Cardiac muscle cell (in vitro differentiated cells and primary cell): ENCODE data around the gene CCDC157. TPM values are rescaled to one million over a fixed set of nuclear protein-coding genes. Genes with fewer than 3 reads are reported as not detected.

Experiments
- DNase-seq, 2 donors: peaks; one replicate each; pipeline versions ENCODE4 v3.0.0 to v3.0.0-alpha.2; 2010 to 2017; ENCODE audit warnings: low read depth in 1 of 2, low spot score in 1 of 2
- H3K27ac ChIP-seq: fragments of 200-600 bp; sonication (generic); 2 replicates; pipeline ENCODE4 v1.5.1; 2016
- H3K27me3 ChIP-seq: fragments of 200-600 bp; sonication (generic); 2 replicates; pipeline ENCODE4 v1.6.0; 2016; ENCODE audit warnings: control low read depth
- H3K36me3 ChIP-seq: fragments of 200-600 bp; sonication (generic); 2 replicates; pipeline ENCODE4 v1.5.1; 2016; ENCODE audit warnings: control low read depth
- H3K4me1 ChIP-seq: fragments of 200-600 bp; sonication (generic); 2 replicates; pipeline ENCODE4 v1.8.1; 2017; ENCODE audit warnings: low read depth, mild to moderate bottlenecking, mixed run types
- H3K4me3 ChIP-seq: fragments of 200-600 bp; sonication (generic); 2 replicates; pipeline ENCODE4 v1.5.1; 2016; ENCODE audit warnings: mild to moderate bottlenecking
- H3K9me3 ChIP-seq: fragments of 200-600 bp; sonication (generic); 2 replicates; pipeline ENCODE4 v1.5.1; 2017; ENCODE audit warnings: low read depth, mild to moderate bottlenecking, control low read depth
- polyA plus RNA-seq: library from polyadenylated mRNA; unstranded; fragments of >200 nt; fragmentation: Nextera tagmentation; extraction: Ambion mirVana; gene quantifications from 2 replicates; pipeline ENCODE4 v1.2.1, GENCODE V29; 2016
- total RNA-seq: library from RNA; depleted of rRNA; stranded (reverse); fragments of >200 nt; gene quantifications from 2 replicates; pipeline ENCODE4 v1.2.3, GENCODE V29; 2016
- TF ChIP-seq, protein P1 (sequence below): IDR thresholded peaks from 2 replicates; pipeline ENCODE4 v1.5.1; 2012; ENCODE audit warnings: low read depth, mild to moderate bottlenecking, low read length

CCDC157 gene
- total and polyA plus RNA-seq, 2 experiments from 2014 or later, result 7.1 to 8.7 TPM

DNA sequence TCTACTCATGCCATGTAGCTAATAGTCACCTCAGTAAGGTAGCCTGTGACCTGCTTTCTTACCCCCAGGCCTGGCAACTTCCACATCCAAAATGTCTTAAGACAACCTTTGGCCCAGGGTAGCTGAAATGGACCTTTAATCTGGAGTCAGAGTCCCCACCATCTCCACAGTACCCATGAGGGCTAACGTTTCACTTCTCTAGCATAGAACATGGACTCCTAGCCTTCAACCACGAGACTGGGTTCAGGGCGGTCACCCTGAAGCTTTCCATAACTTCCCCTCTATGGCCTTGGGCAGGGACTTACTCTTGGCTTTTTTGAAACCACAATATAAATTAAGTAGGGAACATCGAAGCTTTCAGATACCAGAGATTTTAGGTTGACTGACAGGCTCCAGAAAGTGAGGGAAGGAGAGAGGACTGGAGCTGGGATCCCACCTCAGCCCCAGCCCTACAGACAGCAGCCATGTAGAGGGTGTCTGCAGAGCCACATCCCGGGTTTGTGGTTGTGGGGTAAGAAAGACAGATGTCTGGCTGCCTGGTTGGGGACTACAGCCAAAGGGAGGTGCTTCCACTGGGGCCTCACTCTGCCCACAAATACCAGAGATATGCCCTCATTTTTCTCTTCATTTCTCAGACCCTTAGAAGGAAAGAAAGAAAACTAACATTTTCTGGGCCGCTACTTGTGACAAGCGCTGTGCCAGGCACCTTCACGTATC, 32.6 kb upstream of the CCDC157 start:
- H3K27me3 ChIP-seq, result no peaks in the 10 kb centered on the region
- no peak overlapping the region for H3K4me3 ChIP-seq
- no peaks in the 10 kb centered on the region for H3K36me3 ChIP-seq
- no peak overlapping the region for H3K27ac ChIP-seq
- DNase-seq, result peak in 1 of 2 donors; percentile 51
- no peaks in the 10 kb centered on the region for H3K9me3 ChIP-seq
- peaks cover 12% of the 10 kb centered on the region for H3K4me1 ChIP-seq
- TF ChIP-seq, protein P1, sequence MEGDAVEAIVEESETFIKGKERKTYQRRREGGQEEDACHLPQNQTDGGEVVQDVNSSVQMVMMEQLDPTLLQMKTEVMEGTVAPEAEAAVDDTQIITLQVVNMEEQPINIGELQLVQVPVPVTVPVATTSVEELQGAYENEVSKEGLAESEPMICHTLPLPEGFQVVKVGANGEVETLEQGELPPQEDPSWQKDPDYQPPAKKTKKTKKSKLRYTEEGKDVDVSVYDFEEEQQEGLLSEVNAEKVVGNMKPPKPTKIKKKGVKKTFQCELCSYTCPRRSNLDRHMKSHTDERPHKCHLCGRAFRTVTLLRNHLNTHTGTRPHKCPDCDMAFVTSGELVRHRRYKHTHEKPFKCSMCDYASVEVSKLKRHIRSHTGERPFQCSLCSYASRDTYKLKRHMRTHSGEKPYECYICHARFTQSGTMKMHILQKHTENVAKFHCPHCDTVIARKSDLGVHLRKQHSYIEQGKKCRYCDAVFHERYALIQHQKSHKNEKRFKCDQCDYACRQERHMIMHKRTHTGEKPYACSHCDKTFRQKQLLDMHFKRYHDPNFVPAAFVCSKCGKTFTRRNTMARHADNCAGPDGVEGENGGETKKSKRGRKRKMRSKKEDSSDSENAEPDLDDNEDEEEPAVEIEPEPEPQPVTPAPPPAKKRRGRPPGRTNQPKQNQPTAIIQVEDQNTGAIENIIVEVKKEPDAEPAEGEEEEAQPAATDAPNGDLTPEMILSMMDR, result no peak

DNA sequence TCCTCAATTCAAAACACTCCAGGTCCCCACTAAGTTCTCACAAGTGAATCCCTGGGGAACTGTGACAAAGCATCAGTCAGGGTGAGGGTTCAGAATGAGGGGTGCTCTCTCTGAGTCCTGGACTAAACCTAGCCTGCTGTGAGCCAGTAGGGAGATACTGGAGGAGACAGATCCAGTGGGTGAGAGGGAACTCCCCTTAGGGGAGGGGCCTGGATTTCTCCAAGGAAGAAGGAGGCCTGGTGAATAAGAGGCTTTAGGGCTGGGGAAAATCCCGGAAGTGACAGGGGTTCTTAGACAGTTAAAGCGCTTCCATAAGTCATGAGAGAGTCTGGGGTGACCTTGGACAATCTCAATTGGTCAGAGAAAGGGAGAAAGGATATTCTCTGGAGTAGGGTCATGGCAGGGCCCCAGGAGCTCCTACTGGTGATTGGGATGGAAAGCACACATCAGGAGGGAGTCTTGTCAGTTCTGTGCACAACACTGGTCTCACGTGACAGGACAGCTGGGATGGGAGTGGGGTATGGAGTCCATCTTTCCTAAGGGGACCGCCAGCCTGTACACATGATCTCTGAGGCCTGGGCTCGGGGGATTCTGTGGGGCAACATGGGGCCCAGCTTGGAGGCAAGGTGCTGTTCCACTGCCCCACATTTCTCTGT, 31.6 kb upstream of the CCDC157 start:
- Histone ChIP-seq H3K4me3 (peak overlapping the region; percentile 79), H3K36me3 (no peaks in the 10 kb centered on the region), H3K27ac (peak overlapping the region; percentile 9), H3K27me3 (no peaks in the 10 kb centered on the region), H3K4me1 (peaks cover 12% of the 10 kb centered on the region), H3K9me3 (no peaks in the 10 kb centered on the region)
- peak; percentile 6 to 85 for DNase-seq
- TF ChIP-seq, protein P1, result no peak

DNA sequence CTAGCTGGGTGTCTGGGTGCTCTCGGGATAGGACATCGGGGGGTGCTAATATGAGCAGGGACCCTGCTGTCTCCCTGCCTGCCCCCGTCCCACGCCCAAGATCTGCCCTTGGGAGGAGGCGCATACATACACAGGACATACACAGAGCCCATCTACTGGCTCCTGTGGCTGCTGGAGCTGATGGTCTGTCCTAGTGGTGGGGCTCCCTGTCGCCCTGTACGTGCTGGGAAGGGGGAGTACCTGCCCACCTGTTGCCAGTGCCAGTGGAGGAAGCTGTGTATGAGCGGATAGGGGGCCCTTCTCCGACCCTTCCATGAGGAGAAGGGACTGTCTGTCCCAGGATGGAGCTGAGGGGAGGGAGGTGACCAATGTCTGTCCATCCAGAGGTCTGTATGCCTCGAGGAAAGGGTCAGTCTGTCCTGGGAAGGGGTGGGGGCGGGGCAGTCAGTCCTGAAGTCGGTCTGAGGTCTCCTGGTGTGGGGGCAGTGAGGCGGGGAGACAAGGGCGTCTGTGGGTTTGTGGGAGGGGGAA, 31.0 kb upstream of the CCDC157 start:
- TF ChIP-seq, protein P1, result no peak
- H3K27ac ChIP-seq, result peak overlapping the region; percentile 9
- H3K27me3 ChIP-seq, result no peaks in the 10 kb centered on the region
- no peaks in the 10 kb centered on the region for H3K9me3 ChIP-seq
- peak overlapping the region; percentile 79 for H3K4me3 ChIP-seq
- H3K36me3 ChIP-seq, result no peaks in the 10 kb centered on the region
- DNase-seq, result no peak
- peaks cover 12% of the 10 kb centered on the region for H3K4me1 ChIP-seq

DNA sequence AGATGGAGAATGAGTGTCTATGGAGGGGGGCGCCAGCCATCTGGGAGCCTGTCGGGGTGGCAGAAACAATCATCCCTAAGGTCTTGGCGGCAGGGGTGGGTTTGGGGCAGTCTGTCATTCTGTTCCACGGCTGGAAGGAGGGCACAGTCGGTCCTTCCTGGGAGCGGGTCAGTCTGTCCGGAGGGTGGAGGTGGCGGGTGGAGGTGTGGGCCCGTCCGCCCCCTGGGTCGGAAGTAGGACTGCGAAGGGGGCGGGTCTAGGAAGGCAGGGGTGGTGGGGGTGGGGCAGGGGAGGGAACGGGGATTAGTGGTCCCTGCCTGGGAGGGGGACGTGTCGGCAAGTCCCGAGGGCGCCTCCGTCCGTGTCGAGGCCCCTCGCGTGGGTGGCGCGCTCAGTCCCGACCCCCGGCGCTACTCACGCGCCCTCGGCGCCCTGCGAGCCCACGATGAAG, 30.5 kb upstream of the CCDC157 start:
- Histone ChIP-seq H3K36me3 (no peaks in the 10 kb centered on the region), H3K4me1 (peaks cover 12% of the 10 kb centered on the region), H3K27me3 (no peaks in the 10 kb centered on the region), H3K9me3 (no peaks in the 10 kb centered on the region), H3K4me3 (peak overlapping the region; percentile 79), H3K27ac (no peak overlapping the region)
- DNase-seq, result peak in 1 of 2 donors; percentile 35
- TF ChIP-seq, protein P1, result no peak

DNA sequence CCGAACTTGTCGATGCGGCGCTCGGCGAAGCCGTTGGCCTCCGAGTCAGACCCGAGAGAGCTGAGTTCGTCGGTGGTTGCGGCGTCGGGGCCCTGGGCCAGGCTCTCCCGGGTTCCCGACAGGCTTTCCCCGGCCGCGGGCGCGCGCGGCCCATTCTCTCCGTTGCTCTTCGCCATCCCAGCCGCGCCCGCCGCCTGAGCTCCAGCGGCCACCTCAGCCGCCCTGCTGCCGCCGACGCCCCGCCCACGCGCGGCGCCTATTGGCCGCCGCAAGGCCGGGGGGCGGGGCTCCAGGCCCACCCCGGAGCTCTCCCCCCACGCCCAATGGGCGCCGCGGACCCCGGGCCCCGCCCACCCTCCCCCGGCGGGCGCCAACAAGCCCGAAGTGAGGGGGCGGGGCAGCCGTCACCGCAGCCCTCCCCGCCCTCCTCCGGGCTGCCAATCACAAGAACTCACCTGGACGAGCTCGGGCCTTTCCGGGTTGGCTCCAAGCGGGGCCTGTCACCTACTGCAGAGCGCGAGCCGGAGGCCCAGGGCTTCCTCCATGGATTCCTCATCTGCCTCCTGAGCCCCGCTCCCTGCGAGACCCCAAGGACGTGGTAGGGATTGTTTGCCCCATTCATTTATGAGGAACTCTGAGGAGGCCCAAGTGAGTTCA, 30.0 kb upstream of the CCDC157 start, which contains the start of gene TBC1D10A:
Gene TBC1D10A (minus strand): TSS at position 236 of the 657 bp plus-strand sequence. CDS start 60 bp downstream, at position 176.
- H3K27ac ChIP-seq, result peak within 1 kb of the TSS; percentile 61
- H3K27me3 ChIP-seq, result no peaks in the 10 kb centered on the region
- H3K4me3 ChIP-seq, result peak within 1 kb of the TSS; percentile 79
- TF ChIP-seq, protein P1, result no peak
- no peaks in the 10 kb centered on the region for H3K36me3 ChIP-seq
- H3K9me3 ChIP-seq, result no peaks in the 10 kb centered on the region
- peak; percentile 94 to 96 for DNase-seq
- peaks cover 12% of the 10 kb centered on the region for H3K4me1 ChIP-seq
